H4 (cell line): ENCODE measurements around the gene CAMTA1. TPM values are rescaled to one million over a fixed set of nuclear protein-coding genes. Genes with fewer than 3 reads are reported as not detected.
"Not testable (repeated sequence)": the region's sequence is repeated elsewhere in the genome, so short reads cannot be mapped to it uniquely, and the experiment has no call there.

ENCODE experiments used
- DNase-seq: peaks from one replicate; pipeline ENCODE4 v3.0.0-alpha.2; 2015; ENCODE audit warnings: low spot score
- total RNA-seq: library from RNA; depleted of rRNA; stranded (reverse); fragments of >200 nt; shearing (Covaris generic); gene quantifications from 2 replicates; pipeline ENCODE4 v1.2.3, GENCODE V29; 2014

Gene CAMTA1
- total RNA-seq, 1 experiment from 2014 or later = 98.2 TPM

DNA sequence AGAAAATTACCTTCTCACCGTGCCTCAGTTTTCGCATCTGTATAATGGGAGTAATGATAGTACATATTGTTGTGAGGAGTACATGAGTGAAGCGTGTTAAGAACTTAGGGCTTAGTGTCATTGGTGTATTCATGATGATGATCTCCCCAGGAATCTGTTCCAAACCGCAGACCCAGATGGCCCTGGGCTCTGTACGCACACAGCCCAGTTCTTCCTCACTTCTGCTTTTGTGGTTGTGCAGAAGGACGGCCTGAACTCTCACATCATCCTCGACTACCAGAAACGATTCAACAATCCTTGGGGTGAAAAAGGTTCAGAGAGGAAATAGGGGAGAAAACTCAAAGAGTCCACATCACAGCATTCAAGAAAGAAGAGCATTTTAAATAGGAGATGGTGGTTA, 323.0 kb downstream of the CAMTA1 start:
- DNase-seq = no peak

DNA sequence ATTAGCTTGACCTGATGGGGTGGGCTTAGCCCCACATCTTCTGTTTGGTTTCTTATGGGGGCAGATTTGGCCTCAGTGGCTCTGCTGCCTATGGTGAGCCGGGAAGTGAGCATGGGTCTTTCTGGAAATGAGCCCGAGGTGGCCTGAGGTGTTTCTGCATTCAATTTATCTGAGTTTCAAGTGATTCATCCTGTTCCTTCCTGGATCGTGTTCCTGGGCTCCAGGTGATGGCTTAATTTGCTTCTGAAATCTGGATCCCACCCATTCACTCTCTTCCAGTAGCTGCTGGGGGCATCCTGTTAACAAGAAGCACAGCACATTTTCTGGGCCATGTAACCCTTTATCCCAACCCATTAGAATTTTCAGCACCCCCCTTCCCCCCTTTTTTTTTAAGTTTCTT, 324.6 kb downstream of the CAMTA1 start:
- no peak for DNase-seq

DNA sequence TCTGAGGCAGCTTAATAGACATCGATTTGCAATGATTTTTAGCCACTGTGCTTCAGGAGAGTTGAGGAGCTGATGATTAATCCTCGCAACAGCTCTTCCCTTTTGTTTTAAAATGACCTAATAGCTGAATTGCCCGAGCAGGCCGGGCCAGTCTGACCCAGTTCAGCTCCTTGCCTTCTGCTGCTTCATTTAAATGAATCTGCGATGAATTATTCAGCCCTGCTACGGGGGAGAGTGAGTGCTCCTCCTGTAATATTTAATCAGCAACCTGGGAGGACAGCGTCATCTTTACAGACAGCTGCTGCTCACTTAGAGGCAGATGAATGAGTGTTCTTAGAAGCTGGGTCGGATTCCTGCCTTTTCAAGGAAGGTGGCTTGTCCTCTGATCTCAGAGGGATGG, 325.1 kb downstream of the CAMTA1 start:
- DNase-seq = no peak

DNA sequence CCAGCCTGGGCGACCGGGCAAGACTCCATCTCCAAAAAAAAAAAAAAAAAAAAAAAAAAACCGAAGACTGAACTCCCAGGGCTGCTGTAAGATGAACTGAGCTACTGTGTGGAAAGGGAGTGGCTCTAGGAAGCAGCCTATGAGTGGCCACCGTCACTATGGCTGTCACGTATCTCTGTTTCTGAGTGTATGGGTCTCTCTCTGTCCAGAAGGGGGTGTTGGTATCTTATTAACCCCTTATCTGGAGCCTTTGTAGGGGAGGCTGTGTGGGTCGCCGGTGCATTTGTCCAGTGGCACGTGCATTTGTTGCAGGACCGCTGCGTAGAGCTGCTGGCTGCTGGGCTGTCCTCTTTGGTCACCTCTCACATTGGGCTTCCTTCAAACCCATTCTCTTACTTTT, 326.6 kb downstream of the CAMTA1 start:
- no peak for DNase-seq

DNA sequence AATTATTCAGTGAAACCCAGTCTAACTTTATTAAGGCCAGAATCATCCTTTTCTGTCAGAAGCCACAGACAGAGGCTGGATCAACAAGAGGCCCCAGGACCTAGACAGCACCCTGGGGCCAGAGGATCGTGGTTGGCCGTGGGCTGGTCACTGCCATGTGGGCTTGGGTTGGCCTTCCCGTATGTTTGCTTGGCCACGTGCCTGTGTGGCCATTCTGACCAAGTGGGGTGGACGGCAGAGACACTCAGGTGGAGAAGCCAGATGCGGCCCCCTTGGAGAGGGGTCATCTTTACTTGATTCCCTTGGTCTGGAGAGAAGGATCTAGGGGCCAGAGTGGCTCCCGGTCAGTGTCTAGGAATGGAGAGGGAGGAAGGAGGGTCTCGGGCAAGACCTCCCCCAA, 327.9 kb downstream of the CAMTA1 start:
- no peak for DNase-seq

DNA sequence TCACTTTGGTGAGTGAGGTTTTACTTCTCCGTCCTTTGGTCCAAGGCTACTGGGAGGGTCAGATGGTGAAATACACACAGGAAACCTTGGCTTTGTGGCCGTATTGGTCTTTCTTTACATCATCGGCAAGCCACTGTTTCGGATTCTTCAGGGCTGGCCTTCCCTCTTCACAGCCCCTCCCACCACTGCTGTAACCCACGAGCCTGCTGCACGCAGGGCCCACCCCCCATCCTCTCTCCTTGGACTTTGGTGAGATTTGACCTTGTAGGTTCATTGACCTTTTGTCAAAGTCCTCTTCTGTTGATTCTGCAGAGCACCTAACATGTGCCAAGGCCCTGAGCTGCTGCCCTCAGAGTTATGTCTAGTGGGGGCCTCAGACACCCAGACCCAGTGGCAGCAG, 328.6 kb downstream of the CAMTA1 start:
- no peak for DNase-seq

DNA sequence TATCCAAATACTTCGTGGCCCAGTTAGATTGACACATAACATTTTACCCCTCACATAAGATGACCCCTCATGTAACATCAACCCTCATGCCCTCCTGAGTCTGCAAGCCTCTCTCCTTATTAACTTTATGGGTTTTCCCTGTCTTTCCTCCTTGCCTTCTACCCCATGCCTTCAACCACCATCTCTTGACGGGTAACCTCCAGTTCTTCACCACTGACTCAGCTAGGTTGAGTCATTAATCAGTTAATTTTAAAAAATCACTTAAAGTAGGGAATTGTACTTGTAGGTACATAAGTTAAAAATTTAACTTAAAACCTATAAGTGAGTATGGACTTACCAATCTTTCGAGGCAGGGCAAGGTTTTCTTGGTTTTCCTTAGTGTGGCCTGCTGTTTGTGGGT, 330.7 kb downstream of the CAMTA1 start:
- no peak for DNase-seq

DNA sequence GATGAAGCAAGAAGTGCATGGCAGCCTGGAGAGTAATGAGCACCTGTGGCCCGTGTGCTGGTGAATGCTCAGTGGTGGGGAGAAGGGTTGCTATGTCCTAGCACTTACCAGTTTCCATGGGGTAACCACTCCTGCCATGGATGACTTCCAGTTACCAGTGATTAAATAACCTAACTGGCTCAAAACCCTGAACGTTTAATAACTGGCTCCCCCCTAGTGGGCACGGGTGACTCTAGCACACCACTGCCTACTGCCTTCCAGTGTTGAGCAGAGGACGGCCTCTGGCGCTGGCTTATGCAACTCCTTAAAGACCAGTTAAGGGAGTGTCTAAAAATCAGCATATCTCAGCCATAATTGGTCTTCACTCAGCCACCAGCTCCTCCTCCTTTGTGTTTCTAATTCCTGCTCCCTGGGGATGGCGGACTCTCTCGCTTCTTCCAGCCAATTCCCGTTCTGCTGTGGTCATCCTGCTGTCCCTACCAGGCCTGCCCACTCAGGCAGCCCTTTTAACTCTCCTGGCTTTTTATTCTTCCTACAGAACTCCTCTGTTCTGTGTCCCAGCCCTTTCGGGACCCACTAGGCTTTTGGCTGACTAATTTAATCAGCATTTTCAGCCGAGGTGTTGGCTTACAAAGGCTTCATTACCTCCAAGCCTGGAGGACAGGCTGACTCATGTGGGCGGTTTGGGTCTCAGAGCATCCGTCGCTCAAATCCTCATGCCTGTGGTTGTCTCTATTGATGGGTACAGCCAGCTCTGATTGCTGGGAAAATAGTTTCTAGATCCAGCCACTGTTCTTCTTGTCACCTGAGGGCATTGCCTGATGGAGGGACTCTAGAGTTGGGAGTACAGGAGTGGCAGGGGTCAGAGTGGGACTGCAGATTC, 332.4 kb downstream of the CAMTA1 start:
- peak; percentile 94 for DNase-seq

DNA sequence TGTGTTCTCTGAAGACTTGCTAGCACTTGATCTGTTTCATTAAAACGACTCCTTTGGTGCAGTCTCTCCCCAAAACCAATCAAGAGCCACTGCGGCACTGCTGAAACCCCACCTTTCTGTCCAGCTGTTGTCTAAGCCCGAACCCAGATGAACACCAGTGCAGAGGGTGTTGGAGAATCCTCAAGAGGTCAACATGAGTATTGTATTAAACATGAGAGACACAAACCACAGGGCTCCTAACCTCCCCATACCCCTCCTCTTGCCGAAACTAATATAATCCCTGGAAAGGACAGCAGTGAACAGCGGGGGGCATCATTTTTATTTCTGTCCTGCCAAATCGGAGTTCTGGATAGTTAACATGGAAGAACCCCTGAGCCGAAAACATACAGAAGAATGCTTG, 333.9 kb downstream of the CAMTA1 start:
- DNase-seq = no peak

DNA sequence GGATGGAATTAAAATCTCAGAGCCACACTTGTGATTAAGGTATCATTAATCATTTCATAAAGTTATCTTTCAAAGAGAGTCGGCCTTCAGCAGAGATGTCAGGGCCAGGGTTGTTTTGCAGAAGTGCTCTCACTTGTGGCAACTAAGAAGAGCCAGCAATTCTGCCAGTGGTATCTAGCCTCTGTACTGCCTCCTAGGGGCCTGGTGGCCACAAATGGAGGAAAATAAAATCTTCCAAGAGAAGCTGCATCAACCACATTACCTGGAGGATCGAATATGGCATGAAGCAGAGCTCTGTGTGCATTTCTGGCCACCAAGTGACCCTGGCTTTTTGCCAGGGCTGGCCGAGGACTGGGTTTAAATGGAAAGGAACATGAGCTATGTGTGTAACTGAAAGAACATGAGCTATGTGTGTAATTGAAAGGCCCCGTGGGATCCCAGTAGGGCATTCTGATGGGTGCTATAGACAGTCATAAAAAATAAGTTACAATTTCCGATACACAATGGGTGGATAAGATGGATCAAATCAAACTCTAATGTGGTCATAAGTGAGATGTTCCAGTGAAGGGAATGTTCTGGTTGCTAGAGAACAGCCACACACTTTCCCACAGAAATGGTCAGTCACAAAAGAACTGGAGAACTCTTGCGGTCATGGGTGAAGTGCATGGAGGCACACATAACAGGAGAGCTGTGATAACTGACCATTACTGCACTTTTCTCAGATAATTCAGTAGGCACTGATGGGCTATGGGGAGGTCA, 335.8 kb downstream of the CAMTA1 start:
- peak; percentile 8 for DNase-seq

DNA sequence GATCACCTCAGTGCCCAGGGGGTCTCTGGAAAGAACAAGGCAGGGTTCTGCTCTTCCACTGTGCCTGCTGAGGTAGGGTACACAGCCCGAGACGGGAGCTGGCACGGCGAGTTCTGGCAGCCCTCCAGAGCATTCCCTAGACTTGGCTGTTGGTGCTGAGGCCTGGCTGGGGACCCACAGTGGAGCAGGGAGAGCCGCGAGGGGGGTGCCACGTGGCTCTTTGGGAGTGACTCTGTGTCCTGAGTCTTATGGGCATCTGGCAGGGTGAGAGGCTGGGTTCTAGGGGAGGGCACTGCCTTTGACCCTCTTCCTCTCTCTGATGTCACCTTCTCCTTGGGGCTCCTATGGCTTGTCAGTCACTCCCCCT, 336.4 kb downstream of the CAMTA1 start:
- no peak for DNase-seq

DNA sequence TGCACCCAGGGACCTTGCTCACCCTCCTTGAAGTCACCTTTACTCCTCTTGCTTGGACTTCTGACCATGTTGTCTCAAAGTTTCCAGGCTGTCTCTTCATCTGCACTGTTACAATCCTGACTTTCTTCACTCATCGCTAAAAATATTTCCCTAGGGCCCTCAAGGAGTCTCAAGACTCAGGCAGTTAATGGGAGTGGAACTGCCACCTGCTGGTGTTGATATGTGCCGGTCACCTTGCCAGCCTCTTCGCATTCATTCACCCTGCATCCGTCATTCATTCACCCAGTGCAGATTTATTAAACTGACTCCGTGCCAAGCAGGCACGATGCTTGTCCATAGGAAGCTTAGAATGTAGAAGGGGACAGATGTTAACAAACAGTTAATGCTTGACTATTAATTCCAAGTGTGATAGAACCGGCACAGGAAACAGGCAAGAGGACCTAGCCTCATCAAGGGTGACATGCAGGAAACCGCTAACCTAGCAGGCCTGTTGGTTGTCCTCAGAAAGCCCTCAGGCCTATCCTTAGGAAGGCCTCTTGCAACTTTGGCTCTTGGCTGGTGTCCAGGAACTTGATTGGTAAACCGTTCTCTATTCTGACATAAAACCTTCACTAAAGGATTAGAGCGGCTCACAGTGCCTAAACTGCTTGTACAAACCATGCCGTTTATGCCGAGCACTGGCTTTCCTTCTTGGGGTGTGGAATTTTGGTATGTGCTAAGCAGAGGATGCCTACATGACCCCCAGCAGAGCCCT, 342.2 kb downstream of the CAMTA1 start:
- no peak for DNase-seq

DNA sequence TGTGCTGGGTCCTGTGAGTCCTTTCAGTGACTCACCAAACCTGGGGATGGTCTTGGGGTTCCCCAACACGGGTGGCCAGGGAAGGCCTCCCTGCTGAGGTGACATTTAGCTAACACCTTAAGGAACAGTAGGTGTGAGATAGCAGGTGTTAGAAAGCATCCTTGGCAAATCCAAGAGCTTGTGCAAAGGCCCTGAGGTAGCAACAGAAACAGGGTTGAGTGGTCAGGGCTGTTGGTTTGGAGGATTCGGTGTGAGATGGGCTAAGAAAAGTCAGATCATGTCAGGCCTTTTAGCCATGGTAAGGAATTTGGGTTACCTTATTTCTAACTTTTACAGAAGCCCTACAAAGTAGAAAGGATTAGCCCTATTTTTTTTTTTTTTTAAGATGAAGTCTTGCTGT, 343.0 kb downstream of the CAMTA1 start:
- no peak for DNase-seq

DNA sequence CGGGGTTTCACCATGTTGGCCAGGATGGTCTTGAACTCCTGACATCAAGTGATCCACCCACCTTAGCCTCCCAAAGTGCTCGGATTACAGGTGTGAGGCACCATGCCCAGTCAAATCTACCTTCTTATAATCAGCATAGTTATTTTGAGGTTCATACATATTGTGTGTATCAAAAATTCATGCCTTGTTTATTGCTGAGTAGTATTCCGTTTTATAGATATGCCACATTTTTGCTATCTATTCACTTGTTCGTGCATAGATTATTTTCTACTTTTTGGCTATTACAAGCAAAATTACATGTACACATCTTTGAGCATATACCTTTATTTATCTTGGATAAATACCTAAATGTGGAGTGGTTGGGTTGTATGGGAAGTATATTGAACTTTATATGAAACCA, 344.9 kb downstream of the CAMTA1 start:
- no peak for DNase-seq

DNA sequence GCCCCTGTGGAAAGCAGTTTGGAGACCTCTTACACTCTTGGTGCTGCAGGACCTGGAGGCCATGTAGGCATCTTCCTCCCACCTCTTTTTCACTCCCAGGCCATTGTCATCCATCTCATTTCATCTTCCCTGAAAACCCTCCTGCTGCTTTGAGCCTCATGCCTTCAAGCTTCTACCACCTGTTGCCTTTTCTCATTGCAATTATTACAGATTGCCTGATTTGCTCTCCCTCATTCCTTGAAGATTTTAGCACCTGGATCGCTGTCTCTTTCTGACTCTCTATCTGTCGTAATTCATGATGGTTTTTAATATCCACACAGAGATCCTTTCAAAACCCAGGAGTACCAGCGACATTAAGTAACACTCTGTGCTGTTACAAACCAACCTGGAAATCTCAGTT, 350.2 kb downstream of the CAMTA1 start:
- no peak for DNase-seq

DNA sequence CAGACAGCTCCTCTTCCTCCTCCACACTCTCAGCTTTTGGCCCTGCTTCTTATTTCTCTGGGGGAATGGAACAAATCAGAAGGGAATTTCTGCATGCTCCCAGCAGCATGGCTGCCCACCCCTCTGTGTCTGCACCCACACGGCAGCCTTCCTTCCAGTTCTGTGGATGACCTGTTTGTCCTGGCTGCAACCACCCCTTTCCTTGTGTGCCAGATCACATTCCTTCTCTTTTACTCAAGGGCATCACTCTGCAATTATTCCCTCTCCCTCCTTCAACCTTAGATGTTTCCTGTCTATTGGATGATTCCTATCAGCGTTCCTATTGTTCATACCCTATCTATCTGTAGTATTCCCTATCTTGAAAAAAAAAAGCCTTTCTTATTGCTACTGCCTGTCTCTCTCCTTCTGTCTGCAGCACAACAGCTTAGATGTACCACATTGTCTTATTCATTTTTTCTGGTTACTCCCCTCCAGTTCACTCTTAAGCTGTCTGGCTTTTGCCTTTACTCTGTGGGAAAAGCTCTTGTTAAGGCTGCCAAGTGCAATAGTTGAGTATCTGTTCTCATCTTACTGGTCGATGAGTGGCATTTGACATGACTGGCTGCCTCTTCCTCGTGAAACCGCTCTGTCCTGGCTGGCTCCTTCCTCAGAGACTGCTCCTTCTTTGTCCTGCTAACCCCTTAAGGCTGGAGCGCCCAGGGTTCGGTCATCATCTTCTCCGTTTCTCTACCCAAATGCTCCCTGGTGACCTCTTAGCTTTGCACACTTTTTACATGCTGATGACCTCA, 351.1 kb downstream of the CAMTA1 start:
- no peak for DNase-seq

DNA sequence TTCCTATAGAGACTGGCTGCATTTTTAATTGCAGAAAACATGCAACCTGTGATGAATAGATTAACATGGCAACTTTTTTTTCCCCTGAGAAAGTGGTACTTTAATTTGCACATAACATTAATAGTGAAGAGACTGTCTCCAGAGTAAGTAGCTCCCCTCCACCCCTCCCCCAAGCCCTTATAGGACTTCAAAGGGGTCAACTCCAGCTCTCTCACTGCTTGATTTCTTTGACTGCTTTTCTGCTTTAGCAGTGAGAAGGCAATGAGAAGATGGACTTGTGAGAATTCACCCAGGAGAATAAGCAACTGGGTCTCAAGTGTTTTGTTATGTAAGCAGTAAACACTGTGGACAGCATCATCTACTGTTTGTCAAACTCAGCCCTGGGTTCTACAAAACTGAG, 355.0 kb downstream of the CAMTA1 start:
- no peak for DNase-seq

DNA sequence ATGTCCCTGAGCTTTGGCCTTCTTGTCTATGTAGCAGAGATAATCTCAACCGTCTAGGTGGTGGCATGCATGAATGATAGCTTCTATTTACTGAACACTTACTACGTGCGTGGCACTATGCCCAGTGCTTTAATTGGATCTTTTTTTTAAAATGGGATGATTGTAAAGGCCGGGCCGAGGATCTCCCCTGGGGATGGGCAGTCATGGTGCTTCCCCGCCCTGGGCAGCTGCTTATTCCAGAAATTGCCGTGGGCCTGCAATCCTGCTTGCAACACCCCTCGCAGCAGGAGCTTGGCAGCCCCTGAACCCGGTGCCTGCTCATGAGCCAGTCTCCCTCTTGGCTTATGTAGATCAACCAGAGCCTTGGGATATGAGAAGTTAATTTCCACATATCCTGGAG, 360.7 kb downstream of the CAMTA1 start:
- no peak for DNase-seq

DNA sequence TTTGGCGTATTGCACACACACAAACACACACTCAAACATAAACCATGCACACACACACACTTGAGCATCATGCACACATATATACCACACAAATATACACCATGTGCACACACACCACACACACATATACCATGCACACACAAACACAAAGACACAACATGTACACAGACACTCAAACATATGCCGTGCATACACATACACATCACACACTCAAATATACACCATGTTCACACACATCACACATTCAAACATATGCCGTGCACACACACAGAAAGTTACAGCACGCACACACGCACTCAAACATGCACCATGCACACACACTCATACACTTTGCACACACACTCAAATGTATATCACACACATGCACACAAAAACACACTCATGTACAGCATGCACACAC, 361.5 kb downstream of the CAMTA1 start:
- no peak for DNase-seq

DNA sequence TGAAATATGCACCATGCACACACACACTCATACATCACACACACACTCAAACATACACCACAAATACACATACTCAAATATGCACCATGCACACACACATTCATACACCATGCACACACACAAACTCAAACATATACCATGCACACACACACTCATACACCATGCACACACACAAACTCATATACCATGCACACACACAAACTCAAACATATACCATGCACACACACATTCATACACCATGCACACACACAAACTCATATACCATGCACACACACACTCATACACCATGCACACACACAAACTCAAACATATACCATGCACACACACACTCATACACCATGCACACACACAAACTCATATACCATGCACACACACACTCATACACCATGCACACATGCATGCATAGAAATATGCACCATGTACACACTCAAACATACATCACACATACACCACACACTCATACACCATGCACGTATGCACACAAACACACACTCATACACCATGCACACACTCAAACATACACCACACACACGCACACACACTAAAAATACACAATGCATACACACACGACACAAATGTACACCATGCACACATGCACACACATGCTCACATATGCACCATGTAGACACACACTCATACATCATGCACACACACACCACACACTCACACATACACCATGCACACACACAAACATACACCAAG, 362.5 kb downstream of the CAMTA1 start:
- not testable (repeated sequence) for DNase-seq
